Lower leg skin (tissue), 3 donors: Measurements from ENCODE around the gene CEP63.

Experiments
- POLR2A ChIP-seq, 2 donors: fragments of 450-650 bp; IDR thresholded peaks; one replicate each; pipeline ENCODE4 v1.6.1; 2016 to 2017; ENCODE audit warnings: antibody characterized with exemption in 2 of 2, mild to moderate bottlenecking in 1 of 2, moderate library complexity in 1 of 2
- TF ChIP-seq, protein P1 (sequence below), 3 donors: fragments of 450-650 bp; IDR thresholded peaks; one replicate each; pipeline ENCODE4 v1.5.1; 2016; ENCODE audit warnings: antibody characterized with exemption in 3 of 3, mild to moderate bottlenecking in 3 of 3, moderate library complexity in 2 of 3

DNA sequence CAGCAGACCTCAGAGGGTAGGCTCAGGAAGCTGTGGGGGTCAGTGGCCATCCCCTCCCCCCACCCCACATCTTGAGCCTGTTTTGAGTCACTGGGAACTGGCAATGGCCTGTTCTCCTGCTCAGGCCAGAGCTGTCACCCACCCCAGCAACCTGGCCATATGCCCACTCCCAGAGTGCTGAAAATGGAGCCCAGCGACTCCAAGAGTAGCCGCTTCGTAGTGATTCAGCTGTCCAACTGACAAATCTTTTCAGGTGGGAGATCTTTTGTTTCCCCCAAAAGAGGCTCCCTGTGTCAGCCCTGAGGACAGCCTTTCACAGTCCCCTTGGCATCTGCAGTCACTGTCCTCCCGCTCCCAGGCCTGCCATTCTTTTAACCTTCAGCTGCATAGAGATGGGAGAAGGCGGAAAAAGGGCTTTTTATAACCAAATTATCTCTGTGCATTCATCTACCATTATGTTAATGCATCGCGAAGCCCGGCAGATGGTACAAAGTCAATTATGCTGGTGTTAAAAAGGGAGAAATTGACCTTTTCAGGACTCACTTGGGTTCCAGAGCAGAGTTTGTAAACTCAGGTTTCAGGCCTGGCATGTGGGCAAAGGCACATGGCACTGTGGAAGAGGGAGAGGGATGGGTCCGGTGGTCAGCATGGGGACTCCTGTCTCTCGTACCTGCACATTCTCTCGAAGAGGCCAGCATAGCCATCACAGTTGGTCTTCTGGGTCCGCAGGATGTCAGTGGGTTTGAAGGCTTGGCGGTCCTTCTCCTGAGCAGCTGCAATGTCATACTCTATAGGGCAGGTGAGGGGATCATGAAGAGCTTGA is 132.8 kb downstream of the CEP63 start:
- TF ChIP-seq, protein P1, sequence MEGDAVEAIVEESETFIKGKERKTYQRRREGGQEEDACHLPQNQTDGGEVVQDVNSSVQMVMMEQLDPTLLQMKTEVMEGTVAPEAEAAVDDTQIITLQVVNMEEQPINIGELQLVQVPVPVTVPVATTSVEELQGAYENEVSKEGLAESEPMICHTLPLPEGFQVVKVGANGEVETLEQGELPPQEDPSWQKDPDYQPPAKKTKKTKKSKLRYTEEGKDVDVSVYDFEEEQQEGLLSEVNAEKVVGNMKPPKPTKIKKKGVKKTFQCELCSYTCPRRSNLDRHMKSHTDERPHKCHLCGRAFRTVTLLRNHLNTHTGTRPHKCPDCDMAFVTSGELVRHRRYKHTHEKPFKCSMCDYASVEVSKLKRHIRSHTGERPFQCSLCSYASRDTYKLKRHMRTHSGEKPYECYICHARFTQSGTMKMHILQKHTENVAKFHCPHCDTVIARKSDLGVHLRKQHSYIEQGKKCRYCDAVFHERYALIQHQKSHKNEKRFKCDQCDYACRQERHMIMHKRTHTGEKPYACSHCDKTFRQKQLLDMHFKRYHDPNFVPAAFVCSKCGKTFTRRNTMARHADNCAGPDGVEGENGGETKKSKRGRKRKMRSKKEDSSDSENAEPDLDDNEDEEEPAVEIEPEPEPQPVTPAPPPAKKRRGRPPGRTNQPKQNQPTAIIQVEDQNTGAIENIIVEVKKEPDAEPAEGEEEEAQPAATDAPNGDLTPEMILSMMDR (IDR thresholded peaks at IDR 0.05): no peak
- TF ChIP-seq POLR2A (IDR thresholded peaks at IDR 0.05): no peak
